Tibial nerve (tissue), 4 donors: ENCODE measurements around the gene LRFN2. TPM values are rescaled to one million over a fixed set of nuclear protein-coding genes. Genes with fewer than 3 reads are reported as not detected.

Source experiments
- DNase-seq, 2 donors: peaks; one replicate each; pipeline ENCODE4 v3.0.0-alpha.2; 2019; ENCODE audit warnings: low spot score in 2 of 2
- H3K27ac ChIP-seq, 4 donors: fragments of 200-600 bp; sonication (generic) in 3 of 4; one replicate each; pipeline ENCODE4 v1.5.1; 2017 to 2019; ENCODE audit warnings: mild to moderate bottlenecking in 1 of 4
- H3K27me3 ChIP-seq, 2 donors: fragments of 200-600 bp; sonication (generic) in 1 of 2; one replicate each; pipeline versions ENCODE4 v1.5.1 to v1.6.0; 2017 to 2019
- H3K36me3 ChIP-seq, 3 donors: fragments of 200-600 bp; sonication (generic); one replicate each; pipeline ENCODE4 v1.5.1; 2018 to 2019
- H3K4me1 ChIP-seq, 4 donors: fragments of 200-600 bp; sonication (generic) in 3 of 4; one replicate each; pipeline ENCODE4 v1.5.1; 2017 to 2019
- H3K4me3 ChIP-seq, 4 donors: fragments of 200-600 bp; sonication (generic) in 3 of 4; one replicate each; pipeline ENCODE4 v1.5.1; 2017 to 2019; ENCODE audit warnings: mild to moderate bottlenecking in 1 of 4, moderate library complexity in 1 of 4
- H3K9me3 ChIP-seq, 4 donors: fragments of 200-600 bp; sonication (generic) in 3 of 4; one replicate each; pipeline ENCODE4 v1.5.1; 2017 to 2019
- CTCF ChIP-seq, 5 experiments: fragments of 200-600 bp in 3 of 5; fragments of 450-650 bp in 2 of 5; sonication (generic) in 3 of 5; IDR thresholded peaks; one replicate each; pipeline ENCODE4 v1.5.1; 2016 to 2019; ENCODE audit warnings: antibody characterized with exemption in 5 of 5, mild to moderate bottlenecking in 3 of 5, moderate library complexity in 2 of 5
- EP300 ChIP-seq, 2 donors: sonication (generic); formaldehyde crosslinking; IDR thresholded peaks; one replicate each; pipeline ENCODE4 v1.6.1; 2017; ENCODE audit warnings: antibody characterized with exemption in 2 of 2, mild to moderate bottlenecking in 1 of 2
- POLR2A ChIP-seq, 2 donors: fragments of 450-650 bp; IDR thresholded peaks; one replicate each; pipeline ENCODE4 v1.6.1; 2017; ENCODE audit warnings: antibody characterized with exemption in 2 of 2, mild to moderate bottlenecking in 2 of 2, moderate library complexity in 2 of 2
- WGBS, 2 donors: methylation state at CpG; one replicate each; pipeline ENCODE4 v1.1.5; 2018; 5-methylcytosine and 5-hydroxymethylcytosine counted together
- total RNA-seq, 4 donors: library from RNA; depleted of rRNA; stranded (reverse); fragments of >200 nt; gene quantifications; one replicate each; pipeline ENCODE4 v1.1.0, GENCODE V29; 2016

Gene LRFN2
- total RNA-seq, 4 donors from 2014 or later: not detected

DNA sequence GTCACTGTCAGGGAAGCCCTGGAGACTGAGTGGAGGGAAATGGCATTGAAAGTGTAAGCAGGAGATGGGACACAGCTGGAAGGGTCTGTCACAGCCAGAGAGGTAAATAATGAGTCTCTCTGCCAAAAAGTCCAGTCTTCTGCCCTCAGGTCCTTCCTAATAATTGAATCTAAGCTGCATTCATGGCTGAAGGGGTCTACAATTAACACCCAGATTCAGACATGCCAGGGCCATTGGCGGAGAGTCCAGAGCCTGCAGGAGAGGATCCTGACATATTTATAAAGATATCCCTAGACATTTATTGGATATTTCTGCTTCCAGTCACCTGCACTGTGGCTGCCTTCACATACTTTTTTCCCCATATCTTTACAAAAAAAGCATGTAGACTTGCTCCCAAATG is 89.0 kb downstream of the LRFN2 start:
- 78 to 100% methylated on average over 1 of the region's 1 CpG for WGBS, 2 donors
- TF ChIP-seq EP300 (IDR thresholded peaks at IDR 0.05) (no peak), CTCF (IDR thresholded peaks at IDR 0.05) (no peak), POLR2A (IDR thresholded peaks at IDR 0.05) (no peak)
- Histone ChIP-seq H3K27me3 (no peaks in the 10 kb centered on the region), H3K9me3 (no peaks in the 10 kb centered on the region), H3K4me3 (no peak overlapping the region), H3K27ac (no peak overlapping the region), H3K36me3 (no peaks in the 10 kb centered on the region), H3K4me1 (no peaks in the 10 kb centered on the region)
- DNase-seq: no peak

- H3K4me3 ChIP-seq: no peak overlapping the region
- DNase-seq: no peak
- H3K4me1 ChIP-seq: no peaks in the 10 kb centered on the region
- no peaks in the 10 kb centered on the region for H3K27me3 ChIP-seq
- 45 to 67% methylated on average over 7 of the region's 7 CpGs for WGBS, 2 donors
- TF ChIP-seq CTCF (IDR thresholded peaks at IDR 0.05): no peak
- no peaks in the 10 kb centered on the region for H3K36me3 ChIP-seq
- no peak overlapping the region for H3K27ac ChIP-seq
- H3K9me3 ChIP-seq: no peaks in the 10 kb centered on the region
These were observed 95.0 kb downstream of the LRFN2 start for GRCh38 chr6:40492187-40492586.

DNA sequence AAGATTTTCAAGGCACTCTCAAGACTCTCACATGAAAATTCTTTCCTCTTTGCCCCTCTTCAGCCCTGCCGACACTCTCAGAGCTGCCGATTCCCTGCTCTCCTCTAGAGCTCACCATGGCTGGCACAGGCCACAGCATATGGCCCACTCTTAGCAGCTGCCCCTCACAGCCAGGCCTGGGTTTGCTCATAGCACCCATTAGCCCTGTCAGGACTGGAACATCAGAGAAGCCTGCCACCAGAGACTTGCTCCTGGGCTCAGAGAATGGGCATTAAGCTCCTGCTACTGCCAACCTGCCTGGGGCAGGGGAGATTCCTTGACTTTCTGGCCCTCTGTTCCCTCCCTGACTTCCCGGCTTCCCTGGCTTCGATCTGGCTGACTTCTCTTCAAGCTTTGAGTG is 96.7 kb downstream of the LRFN2 start:
- 80 to 93% methylated on average over 4 of the region's 4 CpGs for WGBS, 2 donors

DNA sequence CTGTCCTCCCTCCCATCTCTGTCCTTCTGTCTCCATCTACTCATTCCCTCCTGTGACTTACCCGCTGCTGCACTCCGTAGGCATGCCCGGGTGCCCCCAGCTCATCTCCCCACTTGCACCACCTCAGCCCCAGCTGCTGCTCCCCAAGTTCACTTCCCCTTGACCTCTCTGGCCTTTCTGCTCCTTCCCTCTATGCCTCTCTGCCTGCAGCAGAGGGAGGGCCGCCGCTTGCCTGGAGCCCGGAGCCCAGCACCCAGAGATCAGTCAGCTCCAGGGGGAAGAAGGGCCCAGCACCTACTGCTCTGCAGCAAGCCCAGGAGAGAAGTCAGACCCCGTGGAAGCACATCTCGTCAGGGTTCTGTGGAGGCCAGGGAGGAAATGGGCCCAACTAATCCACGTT is 97.4 kb downstream of the LRFN2 start:
- H3K9me3 ChIP-seq: no peaks in the 10 kb centered on the region
- no peaks in the 10 kb centered on the region for H3K4me1 ChIP-seq
- no peak overlapping the region for H3K27ac ChIP-seq
- 77 to 78% methylated on average over 9 of the region's 9 CpGs for WGBS, 2 donors
- DNase-seq: no peak
- H3K36me3 ChIP-seq: no peaks in the 10 kb centered on the region
- no peaks in the 10 kb centered on the region for H3K27me3 ChIP-seq
- TF ChIP-seq EP300 (IDR thresholded peaks at IDR 0.05): no peak
- no peak for TF ChIP-seq POLR2A (IDR thresholded peaks at IDR 0.05)
- TF ChIP-seq CTCF (IDR thresholded peaks at IDR 0.05): no peak
- no peak overlapping the region for H3K4me3 ChIP-seq

More for the DNA sequence above, 96.7 kb downstream of the LRFN2 start:
- Histone ChIP-seq H3K9me3 (no peaks in the 10 kb centered on the region), H3K27me3 (no peaks in the 10 kb centered on the region), H3K4me3 (no peak overlapping the region), H3K4me1 (no peaks in the 10 kb centered on the region), H3K36me3 (no peaks in the 10 kb centered on the region), H3K27ac (no peak overlapping the region)
- DNase-seq: no peak
- TF ChIP-seq POLR2A (IDR thresholded peaks at IDR 0.05) (no peak), EP300 (IDR thresholded peaks at IDR 0.05) (no peak), CTCF (IDR thresholded peaks at IDR 0.05) (no peak)

- no peak for DNase-seq
- no peaks in the 10 kb centered on the region for H3K9me3 ChIP-seq
- no peak overlapping the region for H3K4me3 ChIP-seq
- no peaks in the 10 kb centered on the region for H3K36me3 ChIP-seq
- no peaks in the 10 kb centered on the region for H3K27me3 ChIP-seq
- TF ChIP-seq CTCF (IDR thresholded peaks at IDR 0.05) (no peak), POLR2A (IDR thresholded peaks at IDR 0.05) (no peak), EP300 (IDR thresholded peaks at IDR 0.05) (no peak)
- no peaks in the 10 kb centered on the region for H3K4me1 ChIP-seq
- 87 to 88% methylated on average over 4 of the region's 4 CpGs for WGBS, 2 donors
- H3K27ac ChIP-seq: no peak overlapping the region
These were observed 100.6 kb downstream of the LRFN2 start for GRCh38 chr6:40486576-40486975.
